B cell (primary cell): ENCODE measurements around the gene SUGP1. TPM values are rescaled to one million over a fixed set of nuclear protein-coding genes. Genes with fewer than 3 reads are reported as not detected.

ENCODE experiments used
- ATAC-seq: fragments of 200-7000 bp; cut with Tn5 transposase; one replicate; pipeline ENCODE4 v1.10.0; 2021; ENCODE audit warnings: low read depth, mild to moderate bottlenecking, moderate number of reproducible peaks, moderate library complexity
- CTCF ChIA-PET: fragments of 350-600 bp; sonication (Branson Sonifier 250); formaldehyde crosslinking; loops from one replicate; lab custom pipeline; 2021; ENCODE audit warnings: antibody characterized with exemption, inconsistent platforms; lab: Charles Lee
- POLR2A ChIA-PET: fragments of 350-600 bp; sonication (Branson Sonifier 250); formaldehyde crosslinking; loops from one replicate; lab custom pipeline; 2021; ENCODE audit warnings: antibody characterized with exemption; lab: Charles Lee
- DNase-seq: peaks from one replicate; pipeline ENCODE4 v3.0.0; 2013
- H2AFZ ChIP-seq: 2 replicates; pipeline ENCODE4 v1.6.1; 2012; ENCODE audit warnings: mild to moderate bottlenecking, low read depth, low read length; ENCODE audit not compliant: insufficient read depth, poor library complexity, severe bottlenecking
- H3K27ac ChIP-seq, 2 donors: 1 replicate in 1 of 2; 2 replicates in 1 of 2; pipeline ENCODE4 v1.5.1; 2012 to 2013; ENCODE audit warnings: low read length in 2 of 2, mild to moderate bottlenecking in 2 of 2, moderate library complexity in 1 of 2
- H3K27me3 ChIP-seq, 4 experiments: fragments of 200-600 bp in 1 of 4; sonication (generic) in 1 of 4; replicated peaks in 1 of 4; 1 replicate in 2 of 4; 2 replicates in 2 of 4; pipeline versions ENCODE4 v1.6.1 to v1.7.0; 2013 to 2016; ENCODE audit warnings: low read length in 3 of 4, mild to moderate bottlenecking in 2 of 4, mixed read lengths in 1 of 4, moderate library complexity in 1 of 4; ENCODE audit not compliant: insufficient read depth in 4 of 4, control insufficient read depth in 3 of 4; ENCODE audit errors: control extremely low read depth in 1 of 4
- H3K36me3 ChIP-seq, 2 experiments: replicated peaks in 1 of 2; 1 replicate in 1 of 2; 2 replicates in 1 of 2; pipeline versions ENCODE4 v1.6.1 to v1.7.1; 2013; ENCODE audit warnings: low read length in 1 of 2; ENCODE audit not compliant: insufficient read depth in 2 of 2, control insufficient read depth in 1 of 2; ENCODE audit errors: control extremely low read depth in 1 of 2, extremely low read depth in 1 of 2
- H3K4me1 ChIP-seq, 2 donors: fragments of 200-600 bp in 1 of 2; sonication (generic) in 1 of 2; 1 replicate in 1 of 2; 2 replicates in 1 of 2; pipeline versions ENCODE4 v1.5.1 to v1.6.1; 2013 to 2017; ENCODE audit warnings: low read length in 2 of 2; ENCODE audit not compliant: control insufficient read depth in 2 of 2, insufficient read depth in 2 of 2
- H3K4me2 ChIP-seq: replicated peaks from 2 replicates; pipeline ENCODE3; 2012; ENCODE audit warnings: mild to moderate bottlenecking, low read depth, low read length; ENCODE audit not compliant: poor library complexity, severe bottlenecking
- H3K4me3 ChIP-seq, 5 experiments: fragments of 200-600 bp in 1 of 5; sonication (generic) in 1 of 5; 1 replicate in 3 of 5; 2 replicates in 2 of 5; pipeline versions ENCODE4 v1.5.1 to v1.7.0; 2011 to 2016; ENCODE audit warnings: low read length in 4 of 5, mild to moderate bottlenecking in 4 of 5, low read depth in 2 of 5, control low read depth in 1 of 5, moderate library complexity in 1 of 5; ENCODE audit not compliant: insufficient read depth in 1 of 5; ENCODE audit errors: control extremely low read depth in 1 of 5, extremely low read depth in 1 of 5
- H3K79me2 ChIP-seq: fragments of 200-600 bp; sonication (generic); one replicate; pipeline ENCODE4 v1.6.0; 2016; ENCODE audit warnings: low read length; ENCODE audit not compliant: control insufficient read depth, insufficient read depth
- H3K9ac ChIP-seq: fragments of 200-600 bp; sonication (generic); 2 replicates; pipeline ENCODE4 v1.6.1; 2017; ENCODE audit warnings: mild to moderate bottlenecking, low read length, moderate library complexity
- H3K9me3 ChIP-seq, 3 donors: one replicate each; pipeline versions ENCODE4 v1.6.1 to v1.7.1; 2013; ENCODE audit warnings: low read length in 2 of 3; ENCODE audit not compliant: control insufficient read depth in 2 of 3, insufficient read depth in 1 of 3; ENCODE audit errors: control extremely low read depth in 1 of 3
- H4K20me1 ChIP-seq: 2 replicates; pipeline ENCODE4 v1.6.0; 2012; ENCODE audit warnings: mild to moderate bottlenecking, low read length; ENCODE audit not compliant: insufficient read depth, control insufficient read depth, poor library complexity, severe bottlenecking
- H3K27ac Mint-ChIP-seq: one replicate; pipeline ENCODE4 v1.8.0; 2021; ENCODE audit warnings: mixed read lengths
- H3K27me3 Mint-ChIP-seq: one replicate; pipeline ENCODE4 v1.8.0; 2021; ENCODE audit warnings: mixed read lengths
- H3K4me1 Mint-ChIP-seq: one replicate; pipeline ENCODE4 v1.8.0; 2021; ENCODE audit warnings: mixed read lengths
- H3K4me3 Mint-ChIP-seq: one replicate; pipeline ENCODE4 v1.8.0; 2021; ENCODE audit warnings: mixed read lengths
- H3K9me3 Mint-ChIP-seq: one replicate; pipeline ENCODE4 v1.8.0; 2022; ENCODE audit warnings: mixed read lengths; ENCODE audit not compliant: insufficient read depth
- CTCF ChIP-seq: fragments of 200-600 bp; IDR thresholded peaks from one replicate; pipeline ENCODE4 v1.8.0; 2022; ENCODE audit warnings: antibody characterized with exemption, mild to moderate bottlenecking
- EZH2 ChIP-seq: IDR thresholded peaks from 2 replicates; pipeline ENCODE4 v1.6.1; 2012; ENCODE audit warnings: borderline replicate concordance, low read depth, mild to moderate bottlenecking, moderate library complexity, low read length; ENCODE audit not compliant: insufficient read depth, poor library complexity, severe bottlenecking
- WGBS: methylation state at CpG from one replicate; pipeline ENCODE4 v1.1.5; 2013; ENCODE audit warnings: missing lambda C conversion rate; ENCODE audit not compliant: insufficient coverage; 5-methylcytosine and 5-hydroxymethylcytosine counted together
- intact Hi-C: fragments of 100-400 bp; cut with micrococcal nuclease; formaldehyde crosslinking; loops from one replicate; pipeline ENCODE4 v1.10.0; 2022
- polyA plus RNA-seq: library from polyadenylated mRNA; depleted of rRNA; stranded (reverse); fragments of >200 nt; gene quantifications from 2 replicates; pipeline ENCODE4 v1.2.3, GENCODE V29; 2012
- total RNA-seq, 2 donors: library from RNA; stranded (reverse); fragments of 120-200 nt in 1 of 2; gene quantifications; 1 replicate in 1 of 2; 2 replicates in 1 of 2; pipeline versions ENCODE4 v1.2.3 to v1.2.4, GENCODE V29; 2013 to 2022

SUGP1 gene
- total and polyA plus RNA-seq, 2 donors (not counting 1 experiment from before 2014, with no cell fraction given), result 61.3 to 86.9 TPM

- H3K27ac ChIP-seq, result no peak overlapping the region
- ChIA-PET CTCF (no interaction called here), POLR2A (no interaction called here)
- DNase-seq (no peak), ATAC-seq (no peak)
- intact Hi-C loops, result no loop called here
- no peak overlapping the region for H3K4me3 ChIP-seq
- no peak overlapping the region for H3K4me3 Mint-ChIP-seq
- H3K27me3 ChIP-seq, result no peaks in the 10 kb centered on the region
- no peaks in the 10 kb centered on the region for H3K4me1 Mint-ChIP-seq
- no peak overlapping the region for H3K9ac ChIP-seq
- H3K9me3 Mint-ChIP-seq, result no peaks in the 10 kb centered on the region
- no peak overlapping the region for H3K27ac Mint-ChIP-seq
- WGBS, result 96% methylated on average over 16 of the region's 16 CpGs
- no peaks in the 10 kb centered on the region for H3K79me2 ChIP-seq
- TF ChIP-seq CTCF (no peak), EZH2 (no peak)
- H4K20me1 ChIP-seq, result no peaks in the 10 kb centered on the region
- H3K36me3 ChIP-seq, result peaks cover 1 to 76% of the 10 kb centered on the region in 2 experiments
- no peaks in the 10 kb centered on the region for H3K9me3 ChIP-seq
- no peaks in the 10 kb centered on the region for H3K4me1 ChIP-seq
- no peaks in the 10 kb centered on the region for H3K27me3 Mint-ChIP-seq
- no peak overlapping the region for H3K4me2 ChIP-seq
- no peak overlapping the region for H2AFZ ChIP-seq
Observed at GRCh38 chr19:19280561-19280960, 39.7 kb downstream of the SUGP1 start.

DNA sequence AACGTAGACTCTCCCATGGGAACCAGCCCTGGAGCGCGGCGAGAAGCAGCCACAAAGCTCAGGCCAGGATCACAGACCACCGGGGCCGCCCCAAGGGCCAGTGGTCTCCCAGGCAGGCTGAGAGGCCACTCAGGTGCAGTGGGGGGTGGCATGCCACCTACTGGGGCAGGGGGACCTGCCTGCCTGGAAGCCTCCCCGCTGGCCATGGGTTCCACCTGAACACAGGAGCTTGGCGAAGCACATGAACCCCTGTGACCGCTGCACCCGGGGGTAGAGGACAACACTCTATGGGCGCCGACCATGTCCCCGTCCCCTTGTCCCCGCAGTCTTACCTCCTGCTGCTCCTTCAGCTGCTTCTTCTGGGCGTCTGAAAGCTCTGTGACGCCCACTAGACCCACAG, 40.5 kb downstream of the SUGP1 start:
- Histone ChIP-seq H3K79me2 (no peaks in the 10 kb centered on the region), H3K9ac (no peak overlapping the region), H2AFZ (no peak overlapping the region), H3K36me3 (peaks cover 1 to 76% of the 10 kb centered on the region in 2 experiments), H3K4me1 (no peaks in the 10 kb centered on the region), H3K9me3 (no peaks in the 10 kb centered on the region), H3K27ac (no peak overlapping the region), H3K4me3 (no peak overlapping the region), H3K27me3 (no peaks in the 10 kb centered on the region), H3K4me2 (no peak overlapping the region), H4K20me1 (no peaks in the 10 kb centered on the region)
- CTCF ChIA-PET, result no interaction called here
- Mint-ChIP-seq H3K4me1 (no peaks in the 10 kb centered on the region), H3K4me3 (no peak overlapping the region), H3K27me3 (no peaks in the 10 kb centered on the region), H3K9me3 (no peaks in the 10 kb centered on the region), H3K27ac (no peak overlapping the region)
- POLR2A ChIA-PET, result no interaction called here
- intact Hi-C loops, result no loop called here
- DNase-seq, result no peak
- WGBS, result 97% methylated on average over 16 of the region's 16 CpGs
- TF ChIP-seq EZH2 (no peak), CTCF (no peak)
- ATAC-seq, result no peak
